ENCODE results near the gene IKBKE. TPM values are rescaled to one million over a fixed set of nuclear protein-coding genes. Genes with fewer than 3 reads are reported as not detected.
A peak's percentile ranks its signal among the peaks of the same experiment; 100 is the strongest.

Gene IKBKE
- total and polyA plus RNA-seq, 2 donors (not counting 3 experiments of a cell fraction or from before 2014, with no cell fraction given) = 17.9 to 20.7 TPM

DNA sequence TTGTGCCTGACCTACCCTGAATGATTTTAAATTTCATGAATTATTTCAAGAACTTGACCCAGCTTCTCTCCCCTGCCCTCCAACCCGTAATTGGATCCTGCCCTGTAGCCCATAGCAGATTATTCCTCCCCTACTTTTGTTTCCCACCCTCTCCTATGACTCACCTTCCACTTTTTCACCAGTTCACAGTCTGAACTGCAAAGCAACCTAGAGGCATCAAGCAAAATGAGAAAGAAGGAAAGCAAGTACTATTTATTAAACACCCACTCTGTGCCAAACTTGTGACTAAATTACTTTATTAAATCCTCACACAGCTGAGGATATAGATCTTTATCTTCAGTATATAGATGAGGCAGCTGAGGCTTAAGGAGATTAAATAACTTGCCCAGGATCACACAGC lies 20.7 kb upstream of the IKBKE start:
- Histone ChIP-seq H3K27ac (ENCODE audit: insufficient read depth, low read depth, low read length) (peak overlapping the region; percentile 45), H4K20me1 (replicated peaks; ENCODE audit: control insufficient read depth, extremely low read depth, insufficient read depth, low read length) (no peaks in the 10 kb centered on the region), H3K27me3 (ENCODE audit: control insufficient read depth in 2 of 2, insufficient read depth in 2 of 2, low read length in 2 of 2) (no peaks in the 10 kb centered on the region), H3K9me3 (replicated peaks; ENCODE audit: control insufficient read depth, insufficient read depth, low read length) (no peaks in the 10 kb centered on the region), H2AFZ (ENCODE audit: low read depth, low read length) (no peak overlapping the region), H3K9ac (replicated peaks; ENCODE audit: extremely low read depth, insufficient read depth, low read length) (no peak overlapping the region), H3K4me2 (ENCODE audit: insufficient read depth, low read length) (no peak overlapping the region), H3K4me1 (ENCODE audit: control insufficient read depth, extremely low read depth, insufficient read depth, low read length) (peaks cover 22% of the 10 kb centered on the region), H3K79me2 (ENCODE audit: control insufficient read depth, insufficient read depth, low read length) (no peaks in the 10 kb centered on the region), H3K4me3 (replicated peaks in 1 of 3; ENCODE audit: insufficient read depth in 1 of 3, low read depth in 1 of 3, low read length in 3 of 3) (no peak overlapping the region), H3K9me1 (replicated peaks; ENCODE audit: control insufficient read depth, extremely low read depth, insufficient read depth, low read length) (no peaks in the 10 kb centered on the region), H3K36me3 (ENCODE audit: control insufficient read depth in 2 of 2, extremely low read depth in 1 of 2, insufficient read depth in 2 of 2, low read length in 2 of 2) (peaks cover 14 to 46% of the 10 kb centered on the region in 2 experiments)
- intact Hi-C loops (cut with micrococcal nuclease) = no loop called here
- dilution Hi-C loops (cut with MboI; ENCODE audit: extremely low pct_ligation_motif_present, low sequenced_read_pairs) = no loop called here
- ChIA-PET POLR2A (no interaction called here), CTCF (interaction anchor here (1.1 kb wide), 1 partner anchor 33 kb away, joined by 3 read pairs; no protein-coding TSS in a partner anchor)
- FAIRE-seq (peak; percentile 90), DNase-seq (ENCODE audit: low read depth, low spot score) (peak; percentile 73)
- TF ChIP-seq GATA2 (IDR thresholded peaks at IDR 0.05; ENCODE audit: insufficient read depth, insufficient read length, low read depth, low read length) (peak; percentile 17), MYC (IDR thresholded peaks at IDR 0.05; ENCODE audit: low read depth, low read length) (no peak), POLR2AphosphoS5 (IDR thresholded peaks at IDR 0.05; ENCODE audit: insufficient read depth, low read depth, low read length) (no peak), FOS (IDR thresholded peaks at IDR 0.05; ENCODE audit: borderline replicate concordance, insufficient read depth, low read length) (peak; percentile 56), JUN (IDR thresholded peaks at IDR 0.05; ENCODE audit: borderline replicate concordance, insufficient read depth, insufficient read length, low read depth) (peak; percentile 55), POLR2A (IDR thresholded peaks at IDR 0.05; ENCODE audit: low read depth, low read length) (no peak), EZH2 (IDR thresholded peaks at IDR 0.05; ENCODE audit: borderline replicate concordance, low read depth, low read length, severe bottlenecking) (no peak), MAX (IDR thresholded peaks at IDR 0.05; ENCODE audit: insufficient read depth, insufficient read length) (no peak)
- TF ChIP-seq, protein P1, sequence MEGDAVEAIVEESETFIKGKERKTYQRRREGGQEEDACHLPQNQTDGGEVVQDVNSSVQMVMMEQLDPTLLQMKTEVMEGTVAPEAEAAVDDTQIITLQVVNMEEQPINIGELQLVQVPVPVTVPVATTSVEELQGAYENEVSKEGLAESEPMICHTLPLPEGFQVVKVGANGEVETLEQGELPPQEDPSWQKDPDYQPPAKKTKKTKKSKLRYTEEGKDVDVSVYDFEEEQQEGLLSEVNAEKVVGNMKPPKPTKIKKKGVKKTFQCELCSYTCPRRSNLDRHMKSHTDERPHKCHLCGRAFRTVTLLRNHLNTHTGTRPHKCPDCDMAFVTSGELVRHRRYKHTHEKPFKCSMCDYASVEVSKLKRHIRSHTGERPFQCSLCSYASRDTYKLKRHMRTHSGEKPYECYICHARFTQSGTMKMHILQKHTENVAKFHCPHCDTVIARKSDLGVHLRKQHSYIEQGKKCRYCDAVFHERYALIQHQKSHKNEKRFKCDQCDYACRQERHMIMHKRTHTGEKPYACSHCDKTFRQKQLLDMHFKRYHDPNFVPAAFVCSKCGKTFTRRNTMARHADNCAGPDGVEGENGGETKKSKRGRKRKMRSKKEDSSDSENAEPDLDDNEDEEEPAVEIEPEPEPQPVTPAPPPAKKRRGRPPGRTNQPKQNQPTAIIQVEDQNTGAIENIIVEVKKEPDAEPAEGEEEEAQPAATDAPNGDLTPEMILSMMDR (IDR thresholded peaks at IDR 0.05; ENCODE audit: extremely low read depth in 1 of 2, insufficient read depth in 1 of 2, low read depth in 1 of 2, low read length in 2 of 2) = no peak
- no TSS peak for BruUV-seq (replicated peaks)

All from endothelial cell of umbilical vein (primary cell).